GM23338 (cell line): ENCODE measurements around the gene PPARD. TPM values are rescaled to one million over a fixed set of nuclear protein-coding genes. Genes with fewer than 3 reads are reported as not detected.

Experiments used
- CREB1 ChIP-seq: fragments of 250-450 bp; sonication (Bioruptor Pico); IDR thresholded peaks from 2 replicates; pipeline ENCODE4 v1.5.0; 2020; ENCODE audit warnings: low read depth, mild to moderate bottlenecking, moderate library complexity
- EZH2 ChIP-seq: fragments of 200-600 bp; sonication (generic); IDR thresholded peaks from one replicate; pipeline ENCODE4 v1.8.0; 2017; ENCODE audit warnings: antibody characterized with exemption, mild to moderate bottlenecking, low read depth; ENCODE audit not compliant: unreplicated experiment
- NANOG ChIP-seq: IDR thresholded peaks from 2 replicates; pipeline ENCODE4 v1.6.1; 2016; ENCODE audit warnings: antibody characterized with exemption, borderline replicate concordance
- REST ChIP-seq: IDR thresholded peaks from one replicate; pipeline ENCODE4 v1.6.1; 2018; ENCODE audit warnings: antibody characterized with exemption; ENCODE audit not compliant: unreplicated experiment
- STAT1 ChIP-seq: IDR thresholded peaks from one replicate; pipeline ENCODE4 v1.6.1; 2016; ENCODE audit warnings: antibody characterized with exemption; ENCODE audit not compliant: unreplicated experiment
- polyA plus RNA-seq: library from polyadenylated mRNA; unstranded; fragments of >200 nt; fragmentation: Nextera tagmentation; extraction: Ambion mirVana; gene quantifications from 2 replicates; pipeline ENCODE4 v1.2.1, GENCODE V29; 2016
- total RNA-seq: library from RNA; depleted of rRNA; stranded (reverse); fragments of >200 nt; shearing (Covaris generic); gene quantifications from 2 replicates; pipeline ENCODE4 v1.2.3, GENCODE V29; 2014
- TF ChIP-seq, protein P1 (sequence below): fragments of 250-450 bp; sonication (Bioruptor Pico); IDR thresholded peaks from 2 replicates; pipeline ENCODE4 v1.5.0; 2020; ENCODE audit warnings: mild to moderate bottlenecking, moderate library complexity
- TF ChIP-seq, protein P2 (sequence below): IDR thresholded peaks from 2 replicates; pipeline ENCODE4 v1.6.1; 2016; ENCODE audit warnings: antibody characterized with exemption

The PPARD gene
- total and polyA plus RNA-seq, 2 experiments from 2014 or later, result 5.1 to 9.7 TPM

- TF ChIP-seq, protein P1, sequence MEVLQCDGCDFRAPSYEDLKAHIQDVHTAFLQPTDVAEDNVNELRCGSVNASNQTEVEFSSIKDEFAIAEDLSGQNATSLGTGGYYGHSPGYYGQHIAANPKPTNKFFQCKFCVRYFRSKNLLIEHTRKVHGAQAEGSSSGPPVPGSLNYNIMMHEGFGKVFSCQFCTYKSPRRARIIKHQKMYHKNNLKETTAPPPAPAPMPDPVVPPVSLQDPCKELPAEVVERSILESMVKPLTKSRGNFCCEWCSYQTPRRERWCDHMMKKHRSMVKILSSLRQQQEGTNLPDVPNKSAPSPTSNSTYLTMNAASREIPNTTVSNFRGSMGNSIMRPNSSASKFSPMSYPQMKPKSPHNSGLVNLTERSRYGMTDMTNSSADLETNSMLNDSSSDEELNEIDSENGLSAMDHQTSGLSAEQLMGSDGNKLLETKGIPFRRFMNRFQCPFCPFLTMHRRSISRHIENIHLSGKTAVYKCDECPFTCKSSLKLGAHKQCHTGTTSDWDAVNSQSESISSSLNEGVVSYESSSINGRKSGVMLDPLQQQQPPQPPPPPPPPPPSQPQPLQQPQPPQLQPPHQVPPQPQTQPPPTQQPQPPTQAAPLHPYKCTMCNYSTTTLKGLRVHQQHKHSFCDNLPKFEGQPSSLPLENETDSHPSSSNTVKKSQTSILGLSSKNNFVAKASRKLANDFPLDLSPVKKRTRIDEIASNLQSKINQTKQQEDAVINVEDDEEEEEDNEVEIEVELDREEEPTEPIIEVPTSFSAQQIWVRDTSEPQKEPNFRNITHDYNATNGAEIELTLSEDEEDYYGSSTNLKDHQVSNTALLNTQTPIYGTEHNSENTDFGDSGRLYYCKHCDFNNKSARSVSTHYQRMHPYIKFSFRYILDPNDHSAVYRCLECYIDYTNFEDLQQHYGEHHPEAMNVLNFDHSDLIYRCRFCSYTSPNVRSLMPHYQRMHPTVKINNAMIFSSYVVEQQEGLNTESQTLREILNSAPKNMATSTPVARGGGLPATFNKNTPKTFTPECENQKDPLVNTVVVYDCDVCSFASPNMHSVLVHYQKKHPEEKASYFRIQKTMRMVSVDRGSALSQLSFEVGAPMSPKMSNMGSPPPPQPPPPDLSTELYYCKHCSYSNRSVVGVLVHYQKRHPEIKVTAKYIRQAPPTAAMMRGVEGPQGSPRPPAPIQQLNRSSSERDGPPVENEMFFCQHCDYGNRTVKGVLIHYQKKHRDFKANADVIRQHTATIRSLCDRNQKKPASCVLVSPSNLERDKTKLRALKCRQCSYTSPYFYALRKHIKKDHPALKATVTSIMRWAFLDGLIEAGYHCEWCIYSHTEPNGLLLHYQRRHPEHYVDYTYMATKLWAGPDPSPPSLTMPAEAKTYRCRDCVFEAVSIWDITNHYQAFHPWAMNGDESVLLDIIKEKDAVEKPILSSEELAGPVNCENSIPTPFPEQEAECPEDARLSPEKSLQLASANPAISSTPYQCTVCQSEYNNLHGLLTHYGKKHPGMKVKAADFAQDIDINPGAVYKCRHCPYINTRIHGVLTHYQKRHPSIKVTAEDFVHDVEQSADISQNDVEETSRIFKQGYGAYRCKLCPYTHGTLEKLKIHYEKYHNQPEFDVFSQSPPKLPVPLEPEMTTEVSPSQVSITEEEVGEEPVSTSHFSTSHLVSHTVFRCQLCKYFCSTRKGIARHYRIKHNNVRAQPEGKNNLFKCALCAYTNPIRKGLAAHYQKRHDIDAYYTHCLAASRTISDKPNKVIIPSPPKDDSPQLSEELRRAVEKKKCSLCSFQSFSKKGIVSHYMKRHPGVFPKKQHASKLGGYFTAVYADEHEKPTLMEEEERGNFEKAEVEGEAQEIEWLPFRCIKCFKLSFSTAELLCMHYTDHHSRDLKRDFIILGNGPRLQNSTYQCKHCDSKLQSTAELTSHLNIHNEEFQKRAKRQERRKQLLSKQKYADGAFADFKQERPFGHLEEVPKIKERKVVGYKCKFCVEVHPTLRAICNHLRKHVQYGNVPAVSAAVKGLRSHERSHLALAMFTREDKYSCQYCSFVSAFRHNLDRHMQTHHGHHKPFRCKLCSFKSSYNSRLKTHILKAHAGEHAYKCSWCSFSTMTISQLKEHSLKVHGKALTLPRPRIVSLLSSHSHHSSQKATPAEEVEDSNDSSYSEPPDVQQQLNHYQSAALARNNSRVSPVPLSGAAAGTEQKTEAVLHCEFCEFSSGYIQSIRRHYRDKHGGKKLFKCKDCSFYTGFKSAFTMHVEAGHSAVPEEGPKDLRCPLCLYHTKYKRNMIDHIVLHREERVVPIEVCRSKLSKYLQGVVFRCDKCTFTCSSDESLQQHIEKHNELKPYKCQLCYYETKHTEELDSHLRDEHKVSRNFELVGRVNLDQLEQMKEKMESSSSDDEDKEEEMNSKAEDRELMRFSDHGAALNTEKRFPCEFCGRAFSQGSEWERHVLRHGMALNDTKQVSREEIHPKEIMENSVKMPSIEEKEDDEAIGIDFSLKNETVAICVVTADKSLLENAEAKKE (CRISPR knock-in tag), result no peak
- TF ChIP-seq REST (no peak), EZH2 (no peak), NANOG (no peak), STAT1 (no peak), CREB1 (no peak)
- TF ChIP-seq, protein P2, sequence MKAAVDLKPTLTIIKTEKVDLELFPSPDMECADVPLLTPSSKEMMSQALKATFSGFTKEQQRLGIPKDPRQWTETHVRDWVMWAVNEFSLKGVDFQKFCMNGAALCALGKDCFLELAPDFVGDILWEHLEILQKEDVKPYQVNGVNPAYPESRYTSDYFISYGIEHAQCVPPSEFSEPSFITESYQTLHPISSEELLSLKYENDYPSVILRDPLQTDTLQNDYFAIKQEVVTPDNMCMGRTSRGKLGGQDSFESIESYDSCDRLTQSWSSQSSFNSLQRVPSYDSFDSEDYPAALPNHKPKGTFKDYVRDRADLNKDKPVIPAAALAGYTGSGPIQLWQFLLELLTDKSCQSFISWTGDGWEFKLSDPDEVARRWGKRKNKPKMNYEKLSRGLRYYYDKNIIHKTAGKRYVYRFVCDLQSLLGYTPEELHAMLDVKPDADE, result no peak
Measured at GRCh38 chr6:35356391-35356790, 14.0 kb downstream of the PPARD start (continued).
